K562 (cell line): ENCODE data around the gene TPSAB1. TPM values are rescaled to one million over a fixed set of nuclear protein-coding genes. Genes with fewer than 3 reads are reported as not detected.

Source experiments
- ATAC-seq: fragments of 200-7000 bp; cut with Tn5 transposase; 3 replicates; pipeline ENCODE4 v1.9.1; 2020; ENCODE audit warnings: moderate library complexity
- BruUV-seq: library from RNA; stranded (reverse); fragments of 400-500 nt; replicated peaks from 2 replicates; lab custom pipeline; 2021; lab: Mats Ljungman, UMichigan
- CTCF ChIA-PET: fragments of 300-600 bp; formaldehyde crosslinking; extraction: SDS; loops from one replicate; lab custom pipeline; 2021; ENCODE audit warnings: low intra/inter-chr PET ratio; lab: Yijun Ruan, JAX
- POLR2A ChIA-PET: fragments of 300-600, 350-650 bp; sonication (Branson Sonifier 250); formaldehyde crosslinking; extraction: SDS; loops from one replicate; lab custom pipeline; 2021; ENCODE audit warnings: antibody characterized with exemption, inconsistent platforms; lab: Yijun Ruan, JAX
- DNase-seq, 4 experiments: peaks; one replicate each; pipeline versions ENCODE4 v3.0.0 to v3.0.0-alpha.2; 2011 to 2018; ENCODE audit warnings: low spot score in 3 of 4, mixed read lengths in 3 of 4; ENCODE audit errors: extremely low read depth in 1 of 4
- FAIRE-seq: peaks from 2 replicates; lab custom pipeline; 2011; peaks lifted over from hg19 to GRCh38; lab: Jason Lieb, UNC
- H2AFZ ChIP-seq: 2 replicates; pipeline ENCODE4 v1.6.0; 2011; ENCODE audit warnings: low read depth, low read length, control low read depth, inconsistent platforms
- H3K27ac ChIP-seq: fragments of 200-600 bp; 3 replicates; pipeline ENCODE4 v1.8.0; 2011; ENCODE audit warnings: low read depth, mild to moderate bottlenecking, control low read depth, inconsistent platforms, low read length, moderate library complexity, mixed read lengths; ENCODE audit errors: extremely low read depth
- H3K27me3 ChIP-seq, 2 experiments: fragments of 300-600 bp in 1 of 2; 2 replicates in 1 of 2; 3 replicates in 1 of 2; pipeline versions ENCODE4 v1.6.0 to v1.8.0; 2011; ENCODE audit warnings: inconsistent platforms in 2 of 2, low read length in 2 of 2, mild to moderate bottlenecking in 1 of 2, mixed read lengths in 1 of 2, moderate library complexity in 1 of 2; ENCODE audit not compliant: control insufficient read depth in 2 of 2, insufficient read depth in 2 of 2
- H3K36me3 ChIP-seq: fragments of 300-600 bp; 3 replicates; pipeline ENCODE4 v1.8.0; 2011; ENCODE audit warnings: mild to moderate bottlenecking, low read length, inconsistent platforms; ENCODE audit not compliant: control insufficient read depth, insufficient read depth
- H3K4me1 ChIP-seq, 2 experiments: fragments of 200-600 bp in 1 of 2; replicated peaks in 1 of 2; 2 replicates in 1 of 2; 3 replicates in 1 of 2; pipeline versions ENCODE4 v1.5.1 to v1.8.0; 2011; ENCODE audit warnings: inconsistent platforms in 2 of 2, low read length in 2 of 2, mild to moderate bottlenecking in 1 of 2, mixed read lengths in 1 of 2, moderate library complexity in 1 of 2; ENCODE audit not compliant: control insufficient read depth in 2 of 2, insufficient read depth in 2 of 2
- H3K4me2 ChIP-seq: 2 replicates; pipeline ENCODE4 v1.6.1; 2011; ENCODE audit warnings: low read length, control low read depth, inconsistent platforms, mixed read lengths; ENCODE audit not compliant: insufficient read depth
- H3K4me3 ChIP-seq: fragments of 200-600 bp; sonication (generic), shearing (Covaris generic); 2 replicates; pipeline ENCODE4 v1.5.1; 2016; ENCODE audit warnings: control low read depth, inconsistent platforms
- H3K79me2 ChIP-seq: fragments of 200-600 bp; 3 replicates; pipeline ENCODE4 v1.8.0; 2011; ENCODE audit warnings: low read length, inconsistent platforms; ENCODE audit not compliant: control insufficient read depth, insufficient read depth
- H3K9ac ChIP-seq, 2 experiments: 2 replicates each; pipeline versions ENCODE4 v1.6.0 to v1.6.1; 2011; ENCODE audit warnings: low read depth in 2 of 2, low read length in 2 of 2, control low read depth in 1 of 2, inconsistent platforms in 1 of 2, mild to moderate bottlenecking in 1 of 2, mixed read lengths in 1 of 2; ENCODE audit not compliant: insufficient read depth in 1 of 2
- H3K9me1 ChIP-seq: one replicate; pipeline ENCODE4 v1.6.0; 2011; ENCODE audit warnings: inconsistent platforms, mild to moderate bottlenecking, low read length, moderate library complexity; ENCODE audit not compliant: control insufficient read depth, insufficient read depth
- H3K9me3 ChIP-seq: replicated peaks from 2 replicates; pipeline ENCODE4 v1.5.1; 2011; ENCODE audit warnings: low read depth, low read length, inconsistent platforms; ENCODE audit not compliant: control insufficient read depth, insufficient read depth
- H4K20me1 ChIP-seq: replicated peaks from 2 replicates; pipeline ENCODE4 v1.6.1; 2011; ENCODE audit warnings: low read length, inconsistent platforms, mixed read lengths; ENCODE audit not compliant: control insufficient read depth, insufficient read depth
- BRD9 ChIP-seq: fragments of 450-650 bp; IDR thresholded peaks from 2 replicates; pipeline ENCODE4 v1.6.1; 2018; ENCODE audit warnings: low read depth; ENCODE audit not compliant: partially characterized antibody
- HDAC3 ChIP-seq: fragments of 450-650 bp; IDR thresholded peaks from 2 replicates; pipeline ENCODE4 v1.6.1; 2018; ENCODE audit warnings: borderline replicate concordance, mild to moderate bottlenecking, moderate library complexity; ENCODE audit not compliant: partially characterized antibody
- KAT8 ChIP-seq: fragments of 450-650 bp; IDR thresholded peaks from 2 replicates; pipeline ENCODE4 v1.6.1; 2016; ENCODE audit warnings: low read depth, mild to moderate bottlenecking
- NELFE ChIP-seq: IDR thresholded peaks from 2 replicates; pipeline ENCODE4 v1.6.1; 2011; ENCODE audit warnings: mild to moderate bottlenecking; ENCODE audit not compliant: insufficient read depth, insufficient read length
- POLR2B ChIP-seq: fragments of 450-650 bp; IDR thresholded peaks from 2 replicates; pipeline ENCODE4 v1.6.1; 2018; ENCODE audit warnings: low read depth; ENCODE audit not compliant: partially characterized antibody
- SOX6 ChIP-seq: fragments of 450-650 bp; IDR thresholded peaks from 2 replicates; pipeline ENCODE4 v1.6.1; 2014; ENCODE audit warnings: mild to moderate bottlenecking
- TRIM24 ChIP-seq, 2 experiments: fragments of 450-650 bp; IDR thresholded peaks; 2 replicates each; pipeline ENCODE4 v1.6.1; 2016
- TRIM25 ChIP-seq: fragments of 450-650 bp; IDR thresholded peaks from 2 replicates; pipeline ENCODE4 v1.7.0; 2016; ENCODE audit warnings: borderline replicate concordance
- TSHZ1 ChIP-seq: fragments of 250-450 bp; sonication (Bioruptor Pico); IDR thresholded peaks from 2 replicates; pipeline ENCODE4 v1.4.0; 2020; ENCODE audit warnings: mild to moderate bottlenecking, moderate library complexity
- ZNF384 ChIP-seq: IDR thresholded peaks from 2 replicates; pipeline ENCODE4 v1.6.1; 2012; ENCODE audit warnings: low read depth, low read length, improper control_type of control experiment
- ZNF449 ChIP-seq: fragments of 250-450 bp; sonication (Bioruptor Pico); IDR thresholded peaks from 2 replicates; pipeline ENCODE4 v1.8.0; 2022; ENCODE audit warnings: moderate library complexity, mild to moderate bottlenecking, inconsistent platforms
- ZNF780A ChIP-seq: fragments of 250-450 bp; sonication (Bioruptor Pico); IDR thresholded peaks from 2 replicates; pipeline ENCODE4 v1.5.0; 2021; ENCODE audit warnings: mild to moderate bottlenecking
- WGBS: fragments of 100-300 bp; shearing (Covaris generic); methylation state at CpG from one replicate; pipeline ENCODE4 v1.1.6; 2016; ENCODE audit warnings: low coverage, mixed read lengths; ENCODE audit not compliant: insufficient coverage; ENCODE audit errors: missing lambda C conversion rate; 5-methylcytosine and 5-hydroxymethylcytosine counted together
- in situ Hi-C: fragments of 300-500 bp; cut with MboI; formaldehyde crosslinking; loops from 4 replicates; pipeline ENCODE4 v1.15.0; 2018; ENCODE audit warnings: inconsistent platforms, mixed read lengths
- intact Hi-C: fragments of 100-400 bp; cut with micrococcal nuclease; formaldehyde crosslinking; loops from 2 replicates; pipeline ENCODE4 v1.14.2; 2022
- polyA plus RNA-seq, 8 experiments: library from polyadenylated mRNA; depleted of rRNA in 4 of 8; stranded (reverse) in 5 of 8; unstranded in 3 of 8; fragments of >200 nt; fragmentation: Nextera tagmentation in 2 of 8; fragmentation: Illumina TruSeq in 1 of 8; extraction: Ambion mirVana in 2 of 8; extraction: Trizol in 1 of 8; gene quantifications; 2 replicates each; pipeline versions ENCODE4 v1.2.1 to v1.2.3, GENCODE V29; 2011 to 2014; ENCODE audit warnings: inconsistent platforms in 1 of 8, missing spikeins in 1 of 8
- total RNA-seq, 7 experiments: library from RNA; depleted of rRNA in 6 of 7; stranded (reverse); fragments of >200 nt in 6 of 7; fragmentation: Illumina TruSeq in 2 of 7; extraction: Trizol in 2 of 7; gene quantifications; 2 replicates each; pipeline versions ENCODE4 v1.2.1 to v1.2.3, GENCODE V29; 2011 to 2021; ENCODE audit warnings: low replicate concordance in 1 of 7

TPSAB1 gene
- total and polyA plus RNA-seq, 9 of the 15 experiments (the other 6 are each of a cell fraction or from before 2014, with no cell fraction given) = not detected

- Histone ChIP-seq H3K27ac (no peak overlapping the region), H3K9me1 (no peaks in the 10 kb centered on the region), H3K4me2 (no peak overlapping the region), H3K9ac (no peak overlapping the region; a peak in 1 of 4 replicates), H3K4me3 (no peak overlapping the region), H3K9me3 (no peaks in the 10 kb centered on the region), H2AFZ (no peak overlapping the region), H3K36me3 (no peaks in the 10 kb centered on the region), H3K4me1 (peaks cover 0 to 72% of the 10 kb centered on the region in 2 experiments; a peak in 2 of 5 replicates), H3K27me3 (peaks cover 30 to 91% of the 10 kb centered on the region in 2 experiments; a peak in 4 of 5 replicates), H4K20me1 (peaks cover 3% of the 10 kb centered on the region; the same call in 1 of the 2 replicates), H3K79me2 (no peaks in the 10 kb centered on the region)
- intact Hi-C loops (no loop called here), in situ Hi-C loops (no loop called here)
- ATAC-seq (no peak), DNase-seq (no peak), FAIRE-seq (no peak)
- BruUV-seq = no TSS peak
- 17% methylated on average over 25 of the region's 40 CpGs for WGBS
- no peak for TF ChIP-seq ZNF384
- no peak for TF ChIP-seq TSHZ1
- no peak for TF ChIP-seq POLR2B
- TF ChIP-seq NELFE = no peak
- no peak for TF ChIP-seq TRIM25
- TF ChIP-seq ZNF780A (CRISPR knock-in tag) = no peak
- no peak for TF ChIP-seq SOX6
- TF ChIP-seq HDAC3 = no peak
- TF ChIP-seq KAT8 = no peak
- TF ChIP-seq TRIM24 (IDR thresholded peaks at IDR 0.05) = no peak
- TF ChIP-seq BRD9 = no peak
- no peak for TF ChIP-seq ZNF449
- ChIA-PET CTCF (no interaction called here), POLR2A (interaction anchor here (0.6 kb wide), 1 partner anchor 13 kb away, joined by 3 read pairs; the partner anchor contains the start of gene TPSG1)
Observed at GRCh38 chr16:1212616-1213194, 27.8 kb upstream of the TPSAB1 start.
